ENCODE measurements around the gene GANC. TPM values are rescaled to one million over a fixed set of nuclear protein-coding genes. Genes with fewer than 3 reads are reported as not detected.
"Not testable (repeated sequence)": the region's sequence is repeated elsewhere in the genome, so short reads cannot be mapped to it uniquely, and the experiment has no call there.

GANC gene
- total RNA-seq, 4 donors from 2014 or later, result 36.6 to 143 (median 54.8) TPM

- no peak overlapping the region for H3K4me3 ChIP-seq
- H3K9me3 ChIP-seq, result no peaks in the 10 kb centered on the region
- DNase-seq, result no peak
- no peaks in the 10 kb centered on the region for H3K27me3 ChIP-seq
- H3K4me1 ChIP-seq, result no peaks in the 10 kb centered on the region
- H3K36me3 ChIP-seq, result peaks cover 0 to 24% (median 7%) of the 10 kb centered on the region in 4 donors
- TF ChIP-seq EP300 (IDR thresholded peaks at IDR 0.05; ENCODE audit: low read depth) (no peak), POLR2A (IDR thresholded peaks at IDR 0.05) (no peak), POLR2AphosphoS5 (IDR thresholded peaks at IDR 0.05) (no peak)
- TF ChIP-seq, protein P1, sequence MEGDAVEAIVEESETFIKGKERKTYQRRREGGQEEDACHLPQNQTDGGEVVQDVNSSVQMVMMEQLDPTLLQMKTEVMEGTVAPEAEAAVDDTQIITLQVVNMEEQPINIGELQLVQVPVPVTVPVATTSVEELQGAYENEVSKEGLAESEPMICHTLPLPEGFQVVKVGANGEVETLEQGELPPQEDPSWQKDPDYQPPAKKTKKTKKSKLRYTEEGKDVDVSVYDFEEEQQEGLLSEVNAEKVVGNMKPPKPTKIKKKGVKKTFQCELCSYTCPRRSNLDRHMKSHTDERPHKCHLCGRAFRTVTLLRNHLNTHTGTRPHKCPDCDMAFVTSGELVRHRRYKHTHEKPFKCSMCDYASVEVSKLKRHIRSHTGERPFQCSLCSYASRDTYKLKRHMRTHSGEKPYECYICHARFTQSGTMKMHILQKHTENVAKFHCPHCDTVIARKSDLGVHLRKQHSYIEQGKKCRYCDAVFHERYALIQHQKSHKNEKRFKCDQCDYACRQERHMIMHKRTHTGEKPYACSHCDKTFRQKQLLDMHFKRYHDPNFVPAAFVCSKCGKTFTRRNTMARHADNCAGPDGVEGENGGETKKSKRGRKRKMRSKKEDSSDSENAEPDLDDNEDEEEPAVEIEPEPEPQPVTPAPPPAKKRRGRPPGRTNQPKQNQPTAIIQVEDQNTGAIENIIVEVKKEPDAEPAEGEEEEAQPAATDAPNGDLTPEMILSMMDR (IDR thresholded peaks at IDR 0.05), result no peak
- no peak overlapping the region for H3K27ac ChIP-seq
- 30 to 40% methylated on average over 2 to 3 of the region's 3 CpGs for WGBS, 2 donors (ENCODE audit: low coverage in 1 of 2)
- intact Hi-C loops (cut with DNase I; ENCODE audit: low total_unique reads) (no loop called here), in situ Hi-C loops (cut with MboI; ENCODE audit: low pct_ligation_motif_present in 1 of 4, low pct_unique_long_range_greater_than_20kb in 1 of 4, low sequenced_read_pairs in 3 of 4) (no loop called here)
Measured at GRCh38 chr15:42313463-42313862, 40.5 kb downstream of the GANC start.

GRCh38 chr15:42314818-42315217, 41.8 kb downstream of the GANC start:
- WGBS, 2 donors (ENCODE audit: low coverage in 1 of 2), result 62 to 79% methylated on average over 1 of the region's 1 CpG
- Histone ChIP-seq H3K9me3 (no peaks in the 10 kb centered on the region), H3K36me3 (peaks cover 0 to 15% (median 7%) of the 10 kb centered on the region in 4 donors), H3K27ac (no peak overlapping the region), H3K4me1 (no peaks in the 10 kb centered on the region), H3K27me3 (no peaks in the 10 kb centered on the region), H3K4me3 (no peak overlapping the region)
- in situ Hi-C loops (cut with MboI; ENCODE audit: low pct_ligation_motif_present in 1 of 4, low pct_unique_long_range_greater_than_20kb in 1 of 4, low sequenced_read_pairs in 3 of 4), result no loop called here
- no peak for DNase-seq
- TF ChIP-seq EP300 (IDR thresholded peaks at IDR 0.05; ENCODE audit: low read depth) (no peak), POLR2AphosphoS5 (IDR thresholded peaks at IDR 0.05) (no peak), POLR2A (IDR thresholded peaks at IDR 0.05) (no peak)
- TF ChIP-seq, protein P1 (IDR thresholded peaks at IDR 0.05), result no peak
- intact Hi-C loops (cut with DNase I; ENCODE audit: low total_unique reads), result no loop called here

DNA sequence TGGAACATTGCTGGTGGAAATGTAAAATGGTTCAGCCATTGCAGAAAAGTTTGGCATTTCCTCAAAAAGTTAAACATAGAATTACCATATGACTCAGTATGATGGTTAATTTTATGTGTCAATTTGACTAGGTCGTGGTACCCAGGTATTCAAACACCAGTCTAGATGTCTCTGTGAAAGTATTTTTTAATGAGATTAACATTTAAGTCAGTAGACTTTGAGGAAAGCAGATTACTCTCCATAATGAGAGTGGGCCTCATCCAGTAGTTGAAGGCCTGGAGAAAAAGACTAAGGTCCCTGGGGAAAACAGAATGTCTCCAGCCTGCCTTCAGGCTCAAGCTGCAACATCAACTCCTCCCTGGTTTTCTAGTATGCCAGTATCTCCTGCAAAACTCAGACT, 42.5 kb downstream of the GANC start:
- Histone ChIP-seq H3K36me3 (peaks cover 0 to 14% (median 7%) of the 10 kb centered on the region in 4 donors), H3K27ac (no peak overlapping the region), H3K9me3 (no peaks in the 10 kb centered on the region), H3K4me1 (no peaks in the 10 kb centered on the region), H3K27me3 (no peaks in the 10 kb centered on the region), H3K4me3 (no peak overlapping the region)
- DNase-seq, result no peak
- intact Hi-C loops (cut with DNase I; ENCODE audit: low total_unique reads) (no loop called here), in situ Hi-C loops (cut with MboI; ENCODE audit: low pct_ligation_motif_present in 1 of 4, low pct_unique_long_range_greater_than_20kb in 1 of 4, low sequenced_read_pairs in 3 of 4) (no loop called here)
- TF ChIP-seq POLR2A (IDR thresholded peaks at IDR 0.05), result no peak
- TF ChIP-seq, protein P1 (IDR thresholded peaks at IDR 0.05), result no peak
- no peak for TF ChIP-seq POLR2AphosphoS5 (IDR thresholded peaks at IDR 0.05)
- TF ChIP-seq EP300 (IDR thresholded peaks at IDR 0.05; ENCODE audit: low read depth), result no peak
- WGBS, 2 donors (ENCODE audit: low coverage in 1 of 2), result 50 to 54% methylated on average over 1 of the region's 1 CpG

DNA sequence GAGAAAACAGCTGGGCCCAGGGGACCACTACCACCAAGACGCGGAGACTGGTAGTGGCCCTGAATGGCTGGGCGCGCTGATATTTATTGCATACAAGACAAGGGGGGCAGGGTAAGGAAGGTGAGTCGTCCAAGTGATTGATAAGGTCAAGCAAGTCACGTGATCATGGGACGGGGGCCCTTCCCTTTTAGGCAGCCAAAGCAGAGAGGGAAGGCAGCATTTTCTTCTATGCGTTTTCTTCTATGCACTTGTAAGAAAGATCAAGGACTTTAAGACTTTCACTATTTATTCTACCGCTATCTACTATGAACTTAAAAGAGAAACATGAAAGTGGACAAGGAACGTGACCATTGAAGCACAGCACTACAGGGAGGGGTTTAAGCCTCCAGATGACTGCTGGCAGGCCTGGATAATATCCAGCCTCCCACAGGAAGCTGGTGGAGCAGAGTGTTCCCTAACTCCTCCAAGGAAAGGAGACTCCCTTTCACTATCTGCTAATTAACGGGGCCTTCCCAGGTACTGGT, 43.3 kb downstream of the GANC start:
- H3K27ac ChIP-seq; H3K4me3 ChIP-seq; H3K27me3 ChIP-seq; in situ Hi-C loops (cut with MboI; ENCODE audit: low pct_ligation_motif_present in 1 of 4, low pct_unique_long_range_greater_than_20kb in 1 of 4, low sequenced_read_pairs in 3 of 4); H3K4me1 ChIP-seq; DNase-seq; H3K36me3 ChIP-seq; intact Hi-C loops (cut with DNase I; ENCODE audit: low total_unique reads); H3K9me3 ChIP-seq: not testable (repeated sequence)
- 73 to 85% methylated on average over 9 to 11 of the region's 11 CpGs for WGBS, 2 donors (ENCODE audit: low coverage in 1 of 2)

DNA sequence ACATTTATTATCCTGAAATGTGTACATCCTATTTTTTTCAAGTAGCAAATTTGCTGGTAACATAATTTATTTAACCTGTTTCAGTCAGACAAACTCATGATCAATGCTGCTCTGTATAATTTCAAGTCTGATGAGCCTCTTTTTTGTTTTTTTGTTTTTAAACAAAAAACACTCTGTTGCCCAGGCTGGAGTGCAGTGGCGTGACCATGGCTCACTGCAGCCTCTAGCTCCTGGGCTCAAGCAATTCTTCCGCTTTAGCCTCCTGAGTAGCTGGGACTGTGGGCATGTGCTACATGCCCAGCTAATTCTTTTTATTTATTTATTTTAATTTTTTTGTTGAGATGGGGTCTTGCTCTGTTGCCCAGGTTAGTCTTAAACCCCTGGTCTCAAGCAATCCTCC, 46.2 kb downstream of the GANC start:
- TF ChIP-seq POLR2AphosphoS5 (IDR thresholded peaks at IDR 0.05) (no peak), POLR2A (IDR thresholded peaks at IDR 0.05) (no peak), EP300 (IDR thresholded peaks at IDR 0.05; ENCODE audit: low read depth) (no peak)
- TF ChIP-seq, protein P1 (IDR thresholded peaks at IDR 0.05), result no peak
- intact Hi-C loops (cut with DNase I; ENCODE audit: low total_unique reads), result no loop called here
- Histone ChIP-seq H3K4me1 (no peaks in the 10 kb centered on the region), H3K36me3 (peaks cover 0 to 20% (median 2%) of the 10 kb centered on the region in 4 donors), H3K4me3 (no peak overlapping the region), H3K27me3 (no peaks in the 10 kb centered on the region), H3K27ac (no peak overlapping the region), H3K9me3 (no peaks in the 10 kb centered on the region)
- no peak for DNase-seq
- in situ Hi-C loops (cut with MboI; ENCODE audit: low pct_ligation_motif_present in 1 of 4, low pct_unique_long_range_greater_than_20kb in 1 of 4, low sequenced_read_pairs in 3 of 4), result no loop called here
- 100% methylated on average over 2 of the region's 2 CpGs; no CpG with 5 or more reads in 1 of the 2 donors for WGBS, 2 donors (ENCODE audit: low coverage in 1 of 2)
